H9 (cell line): ENCODE results near the gene LMBR1. TPM values are rescaled to one million over a fixed set of nuclear protein-coding genes. Genes with fewer than 3 reads are reported as not detected.

ENCODE experiments used
- DNase-seq: peaks from one replicate; pipeline ENCODE4 v3.0.0-alpha.2; 2017
- H2AFZ ChIP-seq: one replicate; pipeline ENCODE4 v1.6.1; 2013; ENCODE audit warnings: mild to moderate bottlenecking, low read length, control low read depth, moderate library complexity
- H2AK5ac ChIP-seq: 2 replicates; pipeline ENCODE4 v1.6.1; 2013; ENCODE audit warnings: low read length, control low read depth, mixed read lengths; ENCODE audit not compliant: insufficient read length
- H2BK120ac ChIP-seq: one replicate; pipeline ENCODE4 v1.6.1; 2013; ENCODE audit warnings: low read depth, mild to moderate bottlenecking, low read length, control low read depth, inconsistent platforms; ENCODE audit not compliant: poor library complexity, severe bottlenecking
- H2BK12ac ChIP-seq: 2 replicates; pipeline ENCODE4 v1.6.1; 2013; ENCODE audit warnings: low read length, control low read depth, mixed read lengths, low read depth; ENCODE audit not compliant: insufficient read length
- H2BK15ac ChIP-seq: 2 replicates; pipeline ENCODE4 v1.6.1; 2013; ENCODE audit warnings: low read depth, low read length, control low read depth
- H2BK20ac ChIP-seq: one replicate; pipeline ENCODE4 v1.6.1; 2013; ENCODE audit warnings: low read depth, mild to moderate bottlenecking, low read length, control low read depth, inconsistent platforms; ENCODE audit not compliant: poor library complexity, severe bottlenecking
- H2BK5ac ChIP-seq: 2 replicates; pipeline ENCODE4 v1.6.1; 2013; ENCODE audit warnings: low read length, control low read depth, mixed read lengths; ENCODE audit not compliant: insufficient read length
- H3K14ac ChIP-seq: 2 replicates; pipeline ENCODE4 v1.6.1; 2013; ENCODE audit warnings: low read length, control low read depth; ENCODE audit not compliant: insufficient read depth
- H3K18ac ChIP-seq: 2 replicates; pipeline ENCODE4 v1.6.1; 2013; ENCODE audit warnings: low read depth, mild to moderate bottlenecking, mixed read lengths, low read length, control low read depth; ENCODE audit not compliant: insufficient read length
- H3K23ac ChIP-seq: 2 replicates; pipeline ENCODE4 v1.6.1; 2013; ENCODE audit warnings: low read length, control low read depth, mixed read lengths, low read depth; ENCODE audit not compliant: insufficient read length
- H3K23me2 ChIP-seq: 2 replicates; pipeline ENCODE4 v1.6.1; 2013; ENCODE audit warnings: low read depth, mild to moderate bottlenecking, mixed read lengths, low read length, control low read depth; ENCODE audit not compliant: insufficient read length, poor library complexity, severe bottlenecking
- H3K27ac ChIP-seq: 2 replicates; pipeline ENCODE4 v1.5.1; 2013; ENCODE audit warnings: low read length, control low read depth, mixed read lengths, low read depth; ENCODE audit not compliant: insufficient read length
- H3K27me3 ChIP-seq: 2 replicates; pipeline ENCODE4 v1.6.1; 2013; ENCODE audit warnings: low read length, control low read depth, inconsistent platforms; ENCODE audit not compliant: insufficient read depth
- H3K4ac ChIP-seq: 2 replicates; pipeline ENCODE4 v1.6.1; 2013; ENCODE audit warnings: low read depth, mild to moderate bottlenecking, control low read depth, inconsistent platforms, low read length, moderate library complexity
- H3K4me1 ChIP-seq: 2 replicates; pipeline ENCODE4 v1.6.1; 2013; ENCODE audit warnings: low read length, control low read depth, inconsistent platforms; ENCODE audit not compliant: insufficient read depth
- H3K4me2 ChIP-seq: 2 replicates; pipeline ENCODE4 v1.6.1; 2013; ENCODE audit warnings: low read length, control low read depth, mixed read lengths; ENCODE audit not compliant: insufficient read length, insufficient read depth
- H3K56ac ChIP-seq: 2 replicates; pipeline ENCODE4 v1.6.1; 2013; ENCODE audit warnings: low read depth, mild to moderate bottlenecking, mixed read lengths, low read length, control low read depth; ENCODE audit not compliant: insufficient read length
- H3K79me1 ChIP-seq: 2 replicates; pipeline ENCODE4 v1.6.1; 2013; ENCODE audit warnings: low read depth, mild to moderate bottlenecking, moderate library complexity, low read length, control low read depth, inconsistent platforms; ENCODE audit not compliant: insufficient read depth, poor library complexity, severe bottlenecking
- H3K79me2 ChIP-seq: 2 replicates; pipeline ENCODE4 v1.6.1; 2013; ENCODE audit warnings: low read length, control low read depth, inconsistent platforms; ENCODE audit not compliant: insufficient read depth
- H3K9ac ChIP-seq: 2 replicates; pipeline ENCODE4 v1.6.1; 2013; ENCODE audit warnings: low read length, control low read depth, mixed read lengths; ENCODE audit not compliant: insufficient read length; ENCODE audit errors: extremely low read depth
- H3K9me3 ChIP-seq: one replicate; pipeline ENCODE4 v1.6.1; 2013; ENCODE audit warnings: low read depth, low read length, inconsistent platforms; ENCODE audit not compliant: control insufficient read depth
- H3T11ph ChIP-seq: one replicate; pipeline ENCODE4 v1.6.1; 2013; ENCODE audit warnings: mild to moderate bottlenecking, low read length, control low read depth, inconsistent platforms
- H4K20me1 ChIP-seq: one replicate; pipeline ENCODE4 v1.6.1; 2013; ENCODE audit not compliant: control insufficient read depth, insufficient read length, insufficient read depth
- H4K5ac ChIP-seq: 2 replicates; pipeline ENCODE4 v1.6.1; 2013; ENCODE audit warnings: low read depth, mild to moderate bottlenecking, mixed read lengths, low read length, control low read depth; ENCODE audit not compliant: insufficient read length
- H4K8ac ChIP-seq: replicated peaks from 2 replicates; pipeline ENCODE4 v1.6.1; 2013; ENCODE audit warnings: low read length, control low read depth, mixed read lengths, low read depth; ENCODE audit not compliant: insufficient read length
- H4K91ac ChIP-seq: 2 replicates; pipeline ENCODE4 v1.6.1; 2013; ENCODE audit warnings: low read depth, mild to moderate bottlenecking, moderate library complexity, mixed read lengths, low read length, control low read depth; ENCODE audit not compliant: insufficient read length
- H3K27ac Mint-ChIP-seq, 3 experiments: 2 replicates in 2 of 3; 3 replicates in 1 of 3; pipeline ENCODE4 v1.8.0; 2020 to 2021; ENCODE audit warnings: mixed read lengths in 3 of 3, mild to moderate bottlenecking in 1 of 3, moderate library complexity in 1 of 3
- H3K27me3 Mint-ChIP-seq: 2 replicates; pipeline ENCODE4 v1.8.0; 2021; ENCODE audit warnings: low read depth, mild to moderate bottlenecking, moderate library complexity, mixed read lengths
- H3K36me3 Mint-ChIP-seq, 3 experiments: 2 replicates in 2 of 3; 3 replicates in 1 of 3; pipeline ENCODE4 v1.8.0; 2020 to 2021; ENCODE audit warnings: low read depth in 3 of 3, mixed read lengths in 3 of 3; ENCODE audit not compliant: insufficient read depth in 1 of 3
- H3K4me1 Mint-ChIP-seq, 2 experiments: 2 replicates each; pipeline ENCODE4 v1.8.0; 2020; ENCODE audit warnings: mixed read lengths in 2 of 2
- H3K4me3 Mint-ChIP-seq, 2 experiments: 2 replicates in 1 of 2; 3 replicates in 1 of 2; pipeline ENCODE4 v1.8.0; 2020 to 2021; ENCODE audit warnings: mild to moderate bottlenecking in 2 of 2, mixed read lengths in 2 of 2, moderate library complexity in 1 of 2
- H3K9me3 Mint-ChIP-seq, 2 experiments: 2 replicates in 1 of 2; 3 replicates in 1 of 2; pipeline ENCODE4 v1.8.0; 2020; ENCODE audit warnings: mild to moderate bottlenecking in 2 of 2, mixed read lengths in 2 of 2, moderate library complexity in 1 of 2
- CTCF ChIP-seq: fragments of 200-600 bp; sonication (generic); conservative IDR thresholded peaks from 3 replicates; pipeline ENCODE4 v1.8.0; 2021; ENCODE audit warnings: antibody characterized with exemption, mild to moderate bottlenecking
- WGBS: extraction: QIAGEN DNeasy Blood & Tissue Kit; methylation state at CpG from one replicate; pipeline ENCODE4 v1.1.7; 2013; ENCODE audit warnings: missing lambda C conversion rate, low lambda C conversion rate, mixed read lengths; ENCODE audit not compliant: insufficient read length; ENCODE audit errors: extremely low coverage; 5-methylcytosine and 5-hydroxymethylcytosine counted together
- total RNA-seq: library from RNA; stranded (reverse); gene quantifications from 2 replicates; pipeline ENCODE4 v1.2.1, GENCODE V29; 2021

Gene LMBR1
- total RNA-seq, 1 experiment from 2014 or later: 62.3 TPM

GRCh38 chr7:156657681-156658080, 235.3 kb downstream of the LMBR1 start:
- no peak overlapping the region for H4K5ac ChIP-seq
- no peak overlapping the region for H3K14ac ChIP-seq
- H3K27ac Mint-ChIP-seq: no peak overlapping the region
- H3K4me1 Mint-ChIP-seq: peaks cover 11 to 12% of the 10 kb centered on the region in 2 experiments
- no peak overlapping the region for H4K8ac ChIP-seq
- no peak for TF ChIP-seq CTCF
- H4K91ac ChIP-seq: no peak overlapping the region
- H3K4me2 ChIP-seq: no peak overlapping the region
- no peak overlapping the region for H3K9ac ChIP-seq
- H4K20me1 ChIP-seq: no peaks in the 10 kb centered on the region
- no peak overlapping the region for H2BK15ac ChIP-seq
- no peak overlapping the region for H2AK5ac ChIP-seq
- no peaks in the 10 kb centered on the region for H3K79me1 ChIP-seq
- H3K23ac ChIP-seq: no peak overlapping the region
- no peak overlapping the region for H3K4me3 Mint-ChIP-seq
- no peak overlapping the region for H2BK5ac ChIP-seq
- H3T11ph ChIP-seq: no peak overlapping the region
- no peak overlapping the region for H3K4ac ChIP-seq
- no peak overlapping the region for H3K27ac ChIP-seq
- DNase-seq: no peak
- H2BK12ac ChIP-seq: no peak overlapping the region
- H2BK20ac ChIP-seq: no peak overlapping the region
- no peak overlapping the region for H2AFZ ChIP-seq
- H3K18ac ChIP-seq: no peak overlapping the region
- H3K79me2 ChIP-seq: no peaks in the 10 kb centered on the region
- H2BK120ac ChIP-seq: no peak overlapping the region
- H3K23me2 ChIP-seq: no peaks in the 10 kb centered on the region
- no peaks in the 10 kb centered on the region; the same call in 1 of the 2 replicates for H3K27me3 Mint-ChIP-seq
- no peaks in the 10 kb centered on the region; a peak in 1 of 5 replicates for H3K9me3 Mint-ChIP-seq
- H3K27me3 ChIP-seq: no peaks in the 10 kb centered on the region
- no peaks in the 10 kb centered on the region; the same call in 1 of the 2 replicates for H3K4me1 ChIP-seq
- no peaks in the 10 kb centered on the region for H3K36me3 Mint-ChIP-seq
- H3K9me3 ChIP-seq: no peaks in the 10 kb centered on the region
- WGBS: no CpG with 5 or more reads among the region's 4 CpGs
- H3K56ac ChIP-seq: no peak overlapping the region
